ENCODE data around the gene PPP6R3.
"Not testable (repeated sequence)": the region's sequence is repeated elsewhere in the genome, so short reads cannot be mapped to it uniquely, and the experiment has no call there.

Gene PPP6R3

GRCh38 chr11:68455485-68455884 lies 5.1 kb upstream of the PPP6R3 start:
- H3K9me3 Mint-ChIP-seq, result no peaks in the 10 kb centered on the region
- H3K27me3 Mint-ChIP-seq, result peaks cover 12% of the 10 kb centered on the region
- H3K4me3 Mint-ChIP-seq, result no peak overlapping the region
- intact Hi-C loops (cut with micrococcal nuclease), result no loop called here
- no peak overlapping the region for H3K27ac Mint-ChIP-seq
- H3K36me3 Mint-ChIP-seq (ENCODE audit: low read depth), result peaks cover 4% of the 10 kb centered on the region
- H3K4me1 Mint-ChIP-seq (ENCODE audit: low read depth), result peaks cover 9% of the 10 kb centered on the region

GRCh38 chr11:68457216-68457897 lies 3.2 kb upstream of the PPP6R3 start:
- Mint-ChIP-seq H3K27ac (no peak overlapping the region), H3K4me3 (no peak overlapping the region)

GRCh38 chr11:68457898-68458249 lies 2.7 kb upstream of the PPP6R3 start:
- Mint-ChIP-seq H3K4me3 (no peak overlapping the region), H3K4me1 (ENCODE audit: low read depth) (peaks cover 21% of the 10 kb centered on the region), H3K27ac (no peak overlapping the region), H3K27me3 (peaks cover 12% of the 10 kb centered on the region), H3K36me3 (ENCODE audit: low read depth) (peaks cover 11% of the 10 kb centered on the region), H3K9me3 (no peaks in the 10 kb centered on the region)
- intact Hi-C loops (cut with micrococcal nuclease), result no loop called here

More at GRCh38 chr11:68457216-68457897, 3.2 kb upstream of the PPP6R3 start:
- Mint-ChIP-seq H3K4me1 (ENCODE audit: low read depth) (peaks cover 16% of the 10 kb centered on the region), H3K9me3 (no peaks in the 10 kb centered on the region), H3K36me3 (ENCODE audit: low read depth) (peaks cover 6% of the 10 kb centered on the region), H3K27me3 (peaks cover 12% of the 10 kb centered on the region)
- intact Hi-C loops (cut with micrococcal nuclease), result no loop called here

- intact Hi-C loops (cut with micrococcal nuclease); H3K4me3 Mint-ChIP-seq; H3K9me3 Mint-ChIP-seq; H3K27ac Mint-ChIP-seq: not testable (repeated sequence)
- peaks cover 26% of the 10 kb centered on the region for H3K4me1 Mint-ChIP-seq (ENCODE audit: low read depth)
- H3K36me3 Mint-ChIP-seq (ENCODE audit: low read depth), result peaks cover 12% of the 10 kb centered on the region
- peaks cover 12% of the 10 kb centered on the region for H3K27me3 Mint-ChIP-seq
Measured at GRCh38 chr11:68458340-68458739, 2.2 kb upstream of the PPP6R3 start.

- peak overlapping the region; percentile 93 for H3K27ac Mint-ChIP-seq
- H3K4me1 Mint-ChIP-seq (ENCODE audit: low read depth), result peaks cover 43% of the 10 kb centered on the region
- H3K27me3 Mint-ChIP-seq, result peaks cover 7% of the 10 kb centered on the region
- intact Hi-C loops (cut with micrococcal nuclease), result no loop called here
- H3K4me3 Mint-ChIP-seq, result peak overlapping the region; percentile 85
- peaks cover 18% of the 10 kb centered on the region for H3K36me3 Mint-ChIP-seq (ENCODE audit: low read depth)
- no peaks in the 10 kb centered on the region for H3K9me3 Mint-ChIP-seq
Measured at GRCh38 chr11:68459886-68460740, 439 bp upstream of the PPP6R3 start.

- peaks cover 46% of the 10 kb centered on the region for H3K4me1 Mint-ChIP-seq (ENCODE audit: low read depth)
- intact Hi-C loops (cut with micrococcal nuclease), result no loop called here
Measured at GRCh38 chr11:68461575-68461917, 994 bp downstream of the PPP6R3 start.

GRCh38 chr11:68463714-68464113 lies 3.2 kb downstream of the PPP6R3 start:
- intact Hi-C loops (cut with micrococcal nuclease), result no loop called here
- Mint-ChIP-seq H3K27ac (peak overlapping the region; percentile 27), H3K4me1 (ENCODE audit: low read depth) (peaks cover 67% of the 10 kb centered on the region), H3K36me3 (ENCODE audit: low read depth) (peaks cover 33% of the 10 kb centered on the region), H3K4me3 (no peak overlapping the region), H3K9me3 (no peaks in the 10 kb centered on the region), H3K27me3 (no peaks in the 10 kb centered on the region)

More at GRCh38 chr11:68461575-68461917, 994 bp downstream of the PPP6R3 start:
- Mint-ChIP-seq H3K36me3 (ENCODE audit: low read depth) (peaks cover 18% of the 10 kb centered on the region), H3K27ac (peak overlapping the region; percentile 93), H3K4me3 (peak overlapping the region; percentile 88), H3K27me3 (peaks cover 2% of the 10 kb centered on the region), H3K9me3 (no peaks in the 10 kb centered on the region)

- H3K4me3 Mint-ChIP-seq, result no peak overlapping the region
- H3K9me3 Mint-ChIP-seq, result no peaks in the 10 kb centered on the region
- intact Hi-C loops (cut with micrococcal nuclease), result no loop called here
- no peak overlapping the region for H3K27ac Mint-ChIP-seq
- H3K27me3 Mint-ChIP-seq, result no peaks in the 10 kb centered on the region
- peaks cover 96% of the 10 kb centered on the region for H3K4me1 Mint-ChIP-seq (ENCODE audit: low read depth)
- peaks cover 42% of the 10 kb centered on the region for H3K36me3 Mint-ChIP-seq (ENCODE audit: low read depth)
Measured at GRCh38 chr11:68467201-68467834, 6.8 kb downstream of the PPP6R3 start.

- intact Hi-C loops (cut with micrococcal nuclease), result no loop called here
- no peaks in the 10 kb centered on the region for H3K9me3 Mint-ChIP-seq
- H3K27me3 Mint-ChIP-seq, result no peaks in the 10 kb centered on the region
- peaks cover 35% of the 10 kb centered on the region for H3K36me3 Mint-ChIP-seq (ENCODE audit: low read depth)
- H3K4me3 Mint-ChIP-seq, result no peak overlapping the region
- H3K4me1 Mint-ChIP-seq (ENCODE audit: low read depth), result peaks cover 94% of the 10 kb centered on the region
- no peak overlapping the region for H3K27ac Mint-ChIP-seq
Measured at GRCh38 chr11:68468217-68468828, 7.8 kb downstream of the PPP6R3 start.

- no peaks in the 10 kb centered on the region for H3K27me3 Mint-ChIP-seq
- H3K36me3 Mint-ChIP-seq (ENCODE audit: low read depth), result peaks cover 29% of the 10 kb centered on the region
- peaks cover 92% of the 10 kb centered on the region for H3K4me1 Mint-ChIP-seq (ENCODE audit: low read depth)
- H3K27ac Mint-ChIP-seq, result no peak overlapping the region
- intact Hi-C loops (cut with micrococcal nuclease), result no loop called here
- H3K4me3 Mint-ChIP-seq, result no peak overlapping the region
- no peaks in the 10 kb centered on the region for H3K9me3 Mint-ChIP-seq
Measured at GRCh38 chr11:68469122-68469521, 8.6 kb downstream of the PPP6R3 start.

- intact Hi-C loops (cut with micrococcal nuclease), result no loop called here
- Mint-ChIP-seq H3K9me3 (no peaks in the 10 kb centered on the region), H3K4me3 (no peak overlapping the region), H3K36me3 (ENCODE audit: low read depth) (peaks cover 30% of the 10 kb centered on the region), H3K4me1 (ENCODE audit: low read depth) (peaks cover 87% of the 10 kb centered on the region), H3K27ac (peak overlapping the region; percentile 38), H3K27me3 (no peaks in the 10 kb centered on the region)
Measured at GRCh38 chr11:68469642-68470041, 9.1 kb downstream of the PPP6R3 start.

- Mint-ChIP-seq H3K27me3 (no peaks in the 10 kb centered on the region), H3K4me3 (no peak overlapping the region), H3K27ac (peak overlapping the region; percentile 38), H3K4me1 (ENCODE audit: low read depth) (peaks cover 80% of the 10 kb centered on the region), H3K36me3 (ENCODE audit: low read depth) (peaks cover 35% of the 10 kb centered on the region), H3K9me3 (no peaks in the 10 kb centered on the region)
- intact Hi-C loops (cut with micrococcal nuclease), result no loop called here
Measured at GRCh38 chr11:68470304-68470811, 9.8 kb downstream of the PPP6R3 start.

- H3K4me1 Mint-ChIP-seq (ENCODE audit: low read depth), result peaks cover 71% of the 10 kb centered on the region
- intact Hi-C loops (cut with micrococcal nuclease), result no loop called here
- H3K36me3 Mint-ChIP-seq (ENCODE audit: low read depth), result peaks cover 45% of the 10 kb centered on the region
- peak overlapping the region; percentile 33 for H3K4me3 Mint-ChIP-seq
- no peaks in the 10 kb centered on the region for H3K9me3 Mint-ChIP-seq
- peak overlapping the region; percentile 38 for H3K27ac Mint-ChIP-seq
- no peaks in the 10 kb centered on the region for H3K27me3 Mint-ChIP-seq
Measured at GRCh38 chr11:68471360-68472340, 11.1 kb downstream of the PPP6R3 start.

Data from dendritic cell treated with granulocyte-macrophage colony-stimulating factor and Interleukin-4, amounts not matched to agents 40 ng/mL and 50 ng/mL, for 4 days (primary cell).